Endothelial cell (in vitro differentiated cells): ENCODE data around the gene LAMA2. TPM values are rescaled to one million over a fixed set of nuclear protein-coding genes. Genes with fewer than 3 reads are reported as not detected.
"Not testable (repeated sequence)": the region's sequence is repeated elsewhere in the genome, so short reads cannot be mapped to it uniquely, and the experiment has no call there.

Source experiments
- DNase-seq: peaks from one replicate; pipeline ENCODE4 v3.0.0; 2021; ENCODE audit warnings: low spot score
- H3K27ac Mint-ChIP-seq: one replicate; pipeline ENCODE4 v1.8.0; 2021; ENCODE audit warnings: mixed read lengths, inconsistent platforms; ENCODE audit not compliant: unreplicated experiment
- H3K27me3 Mint-ChIP-seq: one replicate; pipeline ENCODE4 v1.8.0; 2021; ENCODE audit warnings: mild to moderate bottlenecking, moderate library complexity, mixed read lengths, inconsistent platforms; ENCODE audit not compliant: unreplicated experiment
- H3K36me3 Mint-ChIP-seq: one replicate; pipeline ENCODE4 v1.8.0; 2021; ENCODE audit warnings: mild to moderate bottlenecking, low read depth, mixed read lengths, inconsistent platforms; ENCODE audit not compliant: unreplicated experiment
- H3K4me1 Mint-ChIP-seq: one replicate; pipeline ENCODE4 v1.8.0; 2021; ENCODE audit warnings: mild to moderate bottlenecking, mixed read lengths, inconsistent platforms; ENCODE audit not compliant: unreplicated experiment
- H3K4me3 Mint-ChIP-seq: one replicate; pipeline ENCODE4 v1.8.0; 2021; ENCODE audit warnings: mild to moderate bottlenecking, mixed read lengths, inconsistent platforms; ENCODE audit not compliant: unreplicated experiment
- H3K9me3 Mint-ChIP-seq: one replicate; pipeline ENCODE4 v1.8.0; 2021; ENCODE audit warnings: mixed read lengths, inconsistent platforms; ENCODE audit not compliant: unreplicated experiment
- CTCF ChIP-seq: fragments of 200-600 bp; sonication (generic); IDR thresholded peaks from one replicate; pipeline ENCODE4 v1.5.0; 2021; ENCODE audit warnings: antibody characterized with exemption; ENCODE audit not compliant: unreplicated experiment
- total RNA-seq: library from RNA; stranded (reverse); fragmentation: NEBNext Ultra II Directional; extraction: Animal tissue kit (Norgen Biotek cat#: 25700); gene quantifications from one replicate; pipeline ENCODE4 v1.2.1, GENCODE V29; 2021; ENCODE audit not compliant: unreplicated experiment

Gene LAMA2
- total RNA-seq, 1 donor from 2014 or later = 2.0 TPM

GRCh38 chr6:129033581-129033980, 150.6 kb downstream of the LAMA2 start:
- H3K36me3 Mint-ChIP-seq = no peaks in the 10 kb centered on the region
- DNase-seq = no peak
- H3K27me3 Mint-ChIP-seq = peaks cover 1% of the 10 kb centered on the region
- peaks cover 12% of the 10 kb centered on the region for H3K4me1 Mint-ChIP-seq
- H3K27ac Mint-ChIP-seq = no peak overlapping the region
- H3K4me3 Mint-ChIP-seq = no peak overlapping the region
- no peaks in the 10 kb centered on the region for H3K9me3 Mint-ChIP-seq
- TF ChIP-seq CTCF = no peak

- Mint-ChIP-seq H3K9me3 (no peaks in the 10 kb centered on the region), H3K27me3 (no peaks in the 10 kb centered on the region), H3K4me3 (no peak overlapping the region), H3K27ac (no peak overlapping the region), H3K4me1 (no peaks in the 10 kb centered on the region), H3K36me3 (no peaks in the 10 kb centered on the region)
- no peak for DNase-seq
- no peak for TF ChIP-seq CTCF
Measured at GRCh38 chr6:129041563-129041962, 158.6 kb downstream of the LAMA2 start.

GRCh38 chr6:129046526-129046925, 163.6 kb downstream of the LAMA2 start:
- Mint-ChIP-seq H3K9me3 (no peaks in the 10 kb centered on the region), H3K4me1 (no peaks in the 10 kb centered on the region), H3K4me3 (no peak overlapping the region), H3K36me3 (no peaks in the 10 kb centered on the region), H3K27me3 (no peaks in the 10 kb centered on the region), H3K27ac (no peak overlapping the region)
- DNase-seq = no peak
- no peak for TF ChIP-seq CTCF

GRCh38 chr6:129047834-129048233, 164.9 kb downstream of the LAMA2 start:
- Mint-ChIP-seq H3K27ac (no peak overlapping the region), H3K9me3 (no peaks in the 10 kb centered on the region), H3K36me3 (no peaks in the 10 kb centered on the region), H3K4me3 (no peak overlapping the region), H3K27me3 (no peaks in the 10 kb centered on the region), H3K4me1 (no peaks in the 10 kb centered on the region)
- TF ChIP-seq CTCF = no peak
- no peak for DNase-seq

GRCh38 chr6:129050086-129050485, 167.1 kb downstream of the LAMA2 start:
- Mint-ChIP-seq H3K36me3 (no peaks in the 10 kb centered on the region), H3K9me3 (no peaks in the 10 kb centered on the region), H3K27ac (no peak overlapping the region), H3K27me3 (no peaks in the 10 kb centered on the region), H3K4me3 (no peak overlapping the region), H3K4me1 (no peaks in the 10 kb centered on the region)
- DNase-seq = no peak
- no peak for TF ChIP-seq CTCF

- not testable (repeated sequence) for H3K9me3 Mint-ChIP-seq, H3K27ac Mint-ChIP-seq, H3K4me1 Mint-ChIP-seq, H3K27me3 Mint-ChIP-seq, DNase-seq, H3K4me3 Mint-ChIP-seq, H3K36me3 Mint-ChIP-seq
Measured at GRCh38 chr6:129053143-129053542, 170.2 kb downstream of the LAMA2 start.
